ENCODE measurements around the gene COQ4. TPM values are rescaled to one million over a fixed set of nuclear protein-coding genes. Genes with fewer than 3 reads are reported as not detected.
A peak's percentile ranks its signal among the peaks of the same experiment; 100 is the strongest.

COQ4 gene
- total RNA-seq, 1 donor from 2014 or later = 31.4 TPM

- H3K4me3 ChIP-seq (ENCODE audit: insufficient read depth, low read depth, low read length) = no peak overlapping the region
- H3K4me1 ChIP-seq (ENCODE audit: insufficient read depth, low read length) = peaks cover 5% of the 10 kb centered on the region
- H3K36me3 ChIP-seq (ENCODE audit: insufficient read depth, low read length) = peaks cover 3% of the 10 kb centered on the region
- H3K27me3 ChIP-seq (ENCODE audit: insufficient read depth, low read length) = no peaks in the 10 kb centered on the region
- no peak for FAIRE-seq
- no peak overlapping the region for H3K27ac ChIP-seq (ENCODE audit: low read depth, low read length)
- H3K4me2 ChIP-seq (ENCODE audit: low read length) = no peak overlapping the region
- H3K36me3 Mint-ChIP-seq (ENCODE audit: low read depth, unreplicated experiment) = peaks cover 10% of the 10 kb centered on the region
- no peak overlapping the region for H3K4me3 Mint-ChIP-seq (ENCODE audit: unreplicated experiment)
- H3K4me1 Mint-ChIP-seq (ENCODE audit: low read depth, unreplicated experiment) = peaks cover 3% of the 10 kb centered on the region
- no peak overlapping the region for H3K9ac ChIP-seq (ENCODE audit: low read length)
- no peak overlapping the region for H2AFZ ChIP-seq (ENCODE audit: low read depth, low read length)
- H3K9me3 Mint-ChIP-seq (ENCODE audit: unreplicated experiment) = no peaks in the 10 kb centered on the region
- no peaks in the 10 kb centered on the region for H3K9me3 ChIP-seq (ENCODE audit: insufficient read depth, low read depth, low read length)
- H4K20me1 ChIP-seq (ENCODE audit: insufficient read depth, low read length) = no peaks in the 10 kb centered on the region
- DNase-seq (ENCODE audit: low read depth) = peak; percentile 51
- H3K79me2 ChIP-seq (ENCODE audit: insufficient read depth, low read length) = no peaks in the 10 kb centered on the region
- H3K27me3 Mint-ChIP-seq (ENCODE audit: low read depth, unreplicated experiment) = no peaks in the 10 kb centered on the region
- H3K27ac Mint-ChIP-seq (ENCODE audit: unreplicated experiment) = peak overlapping the region; percentile 78
- TF ChIP-seq EZH2 (IDR thresholded peaks at IDR 0.05; ENCODE audit: insufficient read depth, low read length) (no peak), CTCF (IDR thresholded peaks at IDR 0.05; ENCODE audit: insufficient read depth, low read depth, low read length) (no peak)
Measured at GRCh38 chr9:128286440-128286839, 36.2 kb upstream of the COQ4 start.

GRCh38 chr9:128288273-128289004, 34.2 kb upstream of the COQ4 start:
- H3K27ac Mint-ChIP-seq (ENCODE audit: unreplicated experiment) = no peak overlapping the region
- TF ChIP-seq CTCF (IDR thresholded peaks at IDR 0.05; ENCODE audit: insufficient read depth, low read depth, low read length) = no peak
- no peak for TF ChIP-seq EZH2 (IDR thresholded peaks at IDR 0.05; ENCODE audit: insufficient read depth, low read length)

GRCh38 chr9:128292009-128292408, 30.6 kb upstream of the COQ4 start:
- Histone ChIP-seq H3K27me3 (ENCODE audit: insufficient read depth, low read length) (no peaks in the 10 kb centered on the region), H3K27ac (ENCODE audit: low read depth, low read length) (no peak overlapping the region), H3K9me3 (ENCODE audit: insufficient read depth, low read depth, low read length) (no peaks in the 10 kb centered on the region), H3K36me3 (ENCODE audit: insufficient read depth, low read length) (no peaks in the 10 kb centered on the region), H2AFZ (ENCODE audit: low read depth, low read length) (no peak overlapping the region), H3K4me3 (ENCODE audit: insufficient read depth, low read depth, low read length) (no peak overlapping the region), H3K4me2 (ENCODE audit: low read length) (no peak overlapping the region), H4K20me1 (ENCODE audit: insufficient read depth, low read length) (no peaks in the 10 kb centered on the region), H3K79me2 (ENCODE audit: insufficient read depth, low read length) (no peaks in the 10 kb centered on the region), H3K9ac (ENCODE audit: low read length) (no peak overlapping the region), H3K4me1 (ENCODE audit: insufficient read depth, low read length) (peaks cover 8% of the 10 kb centered on the region)
- Mint-ChIP-seq H3K36me3 (ENCODE audit: low read depth, unreplicated experiment) (peaks cover 11% of the 10 kb centered on the region), H3K9me3 (ENCODE audit: unreplicated experiment) (no peaks in the 10 kb centered on the region), H3K27me3 (ENCODE audit: low read depth, unreplicated experiment) (no peaks in the 10 kb centered on the region), H3K4me3 (ENCODE audit: unreplicated experiment) (no peak overlapping the region), H3K4me1 (ENCODE audit: low read depth, unreplicated experiment) (peaks cover 3% of the 10 kb centered on the region), H3K27ac (ENCODE audit: unreplicated experiment) (no peak overlapping the region)
- TF ChIP-seq CTCF (IDR thresholded peaks at IDR 0.05; ENCODE audit: insufficient read depth, low read depth, low read length) = no peak
- TF ChIP-seq EZH2 (IDR thresholded peaks at IDR 0.05; ENCODE audit: insufficient read depth, low read length) = no peak
- DNase-seq (ENCODE audit: low read depth) (no peak), FAIRE-seq (no peak)

More at GRCh38 chr9:128288273-128289004, 34.2 kb upstream of the COQ4 start:
- Mint-ChIP-seq H3K9me3 (ENCODE audit: unreplicated experiment) (no peaks in the 10 kb centered on the region), H3K4me1 (ENCODE audit: low read depth, unreplicated experiment) (no peaks in the 10 kb centered on the region), H3K4me3 (ENCODE audit: unreplicated experiment) (no peak overlapping the region), H3K27me3 (ENCODE audit: low read depth, unreplicated experiment) (no peaks in the 10 kb centered on the region), H3K36me3 (ENCODE audit: low read depth, unreplicated experiment) (peaks cover 13% of the 10 kb centered on the region)
- no peaks in the 10 kb centered on the region for H4K20me1 ChIP-seq (ENCODE audit: insufficient read depth, low read length)
- no peaks in the 10 kb centered on the region for H3K27me3 ChIP-seq (ENCODE audit: insufficient read depth, low read length)
- peaks cover under 1% of the 10 kb centered on the region for H3K4me1 ChIP-seq (ENCODE audit: insufficient read depth, low read length)
- H3K4me3 ChIP-seq (ENCODE audit: insufficient read depth, low read depth, low read length) = no peak overlapping the region
- DNase-seq (ENCODE audit: low read depth) = no peak
- no peaks in the 10 kb centered on the region for H3K79me2 ChIP-seq (ENCODE audit: insufficient read depth, low read length)
- peaks cover 3% of the 10 kb centered on the region for H3K36me3 ChIP-seq (ENCODE audit: insufficient read depth, low read length)
- H3K4me2 ChIP-seq (ENCODE audit: low read length) = no peak overlapping the region
- FAIRE-seq = no peak
- H2AFZ ChIP-seq (ENCODE audit: low read depth, low read length) = no peak overlapping the region
- H3K9me3 ChIP-seq (ENCODE audit: insufficient read depth, low read depth, low read length) = no peaks in the 10 kb centered on the region
- H3K27ac ChIP-seq (ENCODE audit: low read depth, low read length) = no peak overlapping the region
- no peak overlapping the region for H3K9ac ChIP-seq (ENCODE audit: low read length)
